Neural cell (in vitro differentiated cells): ENCODE results near the gene IBTK.

Experiments
- EP300 ChIP-seq: fragments of 450-650 bp; conservative IDR thresholded peaks from 2 replicates; pipeline ENCODE4 v1.6.1; 2014; ENCODE audit warnings: antibody characterized with exemption, mild to moderate bottlenecking, moderate library complexity; ENCODE audit not compliant: poor library complexity, severe bottlenecking
- EZH2 ChIP-seq: fragments of 200-600, 300-800 bp; shearing (Covaris generic), sonication (generic); IDR thresholded peaks from 2 replicates; pipeline ENCODE4 v1.6.1; 2014; ENCODE audit warnings: antibody characterized with exemption, low read length, borderline replicate concordance, mild to moderate bottlenecking; ENCODE audit not compliant: insufficient read depth, poor library complexity, severe bottlenecking
- MXI1 ChIP-seq: fragments of 450-650 bp; conservative IDR thresholded peaks from 2 replicates; pipeline ENCODE4 v1.6.1; 2014; ENCODE audit warnings: antibody characterized with exemption, mild to moderate bottlenecking; ENCODE audit not compliant: poor library complexity, severe bottlenecking
- POLR2AphosphoS5 ChIP-seq: IDR thresholded peaks from 2 replicates; pipeline ENCODE4 v1.6.1; 2012
- RAD21 ChIP-seq: fragments of 450-650 bp; conservative IDR thresholded peaks from 2 replicates; pipeline ENCODE4 v1.6.1; 2014; ENCODE audit warnings: antibody characterized with exemption, mild to moderate bottlenecking, moderate library complexity
- SMC3 ChIP-seq: fragments of 450-650 bp; conservative IDR thresholded peaks from 2 replicates; pipeline ENCODE4 v1.6.1; 2014; ENCODE audit warnings: antibody characterized with exemption, mild to moderate bottlenecking, moderate library complexity; ENCODE audit not compliant: poor library complexity
- TAF1 ChIP-seq: IDR thresholded peaks from 2 replicates; pipeline ENCODE4 v1.6.1; 2012; ENCODE audit warnings: low read depth
- TF ChIP-seq, protein P1 (sequence below): IDR thresholded peaks from 2 replicates; pipeline ENCODE4 v1.6.1; 2012; ENCODE audit warnings: borderline replicate concordance
- TF ChIP-seq, protein P2 (sequence below): fragments of 450-650 bp; IDR thresholded peaks from 2 replicates; pipeline ENCODE4 v1.5.1; 2014; ENCODE audit warnings: antibody characterized with exemption, mild to moderate bottlenecking, moderate library complexity; ENCODE audit not compliant: poor library complexity, severe bottlenecking

DNA sequence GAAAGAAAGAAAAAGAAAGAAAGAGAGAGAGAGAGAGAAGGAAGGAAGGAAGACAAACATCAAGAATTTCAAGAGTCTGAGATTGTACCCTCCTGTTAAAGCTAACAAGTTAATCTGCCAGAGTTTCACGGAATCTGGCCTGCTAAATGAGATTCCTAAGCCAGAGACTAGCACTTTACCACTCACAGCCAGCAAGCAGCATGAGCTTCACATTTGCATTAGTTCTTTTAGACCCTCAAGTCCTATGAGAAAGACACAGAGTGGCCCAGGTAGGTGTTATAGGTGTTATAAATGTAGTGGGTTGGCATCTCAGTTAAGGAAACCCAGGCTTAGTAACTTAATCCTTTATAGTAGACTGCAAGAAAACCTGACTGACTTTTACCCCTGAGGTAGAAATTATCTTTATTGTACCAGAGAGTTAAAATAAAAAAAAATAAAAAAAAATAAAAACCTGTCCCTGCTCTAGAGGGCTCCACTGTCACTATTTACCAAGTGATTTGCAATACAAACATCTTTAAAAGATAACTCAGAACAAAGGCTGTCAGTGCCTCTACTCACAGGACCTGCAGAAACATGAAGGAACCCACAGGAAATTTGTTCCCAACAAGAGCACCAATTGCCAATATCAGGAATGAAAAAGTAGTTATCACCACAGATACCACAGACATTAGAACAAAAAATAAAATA, 9.7 kb upstream of the IBTK start:
- no peak for TF ChIP-seq EZH2
- TF ChIP-seq, protein P1, sequence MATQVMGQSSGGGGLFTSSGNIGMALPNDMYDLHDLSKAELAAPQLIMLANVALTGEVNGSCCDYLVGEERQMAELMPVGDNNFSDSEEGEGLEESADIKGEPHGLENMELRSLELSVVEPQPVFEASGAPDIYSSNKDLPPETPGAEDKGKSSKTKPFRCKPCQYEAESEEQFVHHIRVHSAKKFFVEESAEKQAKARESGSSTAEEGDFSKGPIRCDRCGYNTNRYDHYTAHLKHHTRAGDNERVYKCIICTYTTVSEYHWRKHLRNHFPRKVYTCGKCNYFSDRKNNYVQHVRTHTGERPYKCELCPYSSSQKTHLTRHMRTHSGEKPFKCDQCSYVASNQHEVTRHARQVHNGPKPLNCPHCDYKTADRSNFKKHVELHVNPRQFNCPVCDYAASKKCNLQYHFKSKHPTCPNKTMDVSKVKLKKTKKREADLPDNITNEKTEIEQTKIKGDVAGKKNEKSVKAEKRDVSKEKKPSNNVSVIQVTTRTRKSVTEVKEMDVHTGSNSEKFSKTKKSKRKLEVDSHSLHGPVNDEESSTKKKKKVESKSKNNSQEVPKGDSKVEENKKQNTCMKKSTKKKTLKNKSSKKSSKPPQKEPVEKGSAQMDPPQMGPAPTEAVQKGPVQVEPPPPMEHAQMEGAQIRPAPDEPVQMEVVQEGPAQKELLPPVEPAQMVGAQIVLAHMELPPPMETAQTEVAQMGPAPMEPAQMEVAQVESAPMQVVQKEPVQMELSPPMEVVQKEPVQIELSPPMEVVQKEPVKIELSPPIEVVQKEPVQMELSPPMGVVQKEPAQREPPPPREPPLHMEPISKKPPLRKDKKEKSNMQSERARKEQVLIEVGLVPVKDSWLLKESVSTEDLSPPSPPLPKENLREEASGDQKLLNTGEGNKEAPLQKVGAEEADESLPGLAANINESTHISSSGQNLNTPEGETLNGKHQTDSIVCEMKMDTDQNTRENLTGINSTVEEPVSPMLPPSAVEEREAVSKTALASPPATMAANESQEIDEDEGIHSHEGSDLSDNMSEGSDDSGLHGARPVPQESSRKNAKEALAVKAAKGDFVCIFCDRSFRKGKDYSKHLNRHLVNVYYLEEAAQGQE: no peak
- TF ChIP-seq, protein P2, sequence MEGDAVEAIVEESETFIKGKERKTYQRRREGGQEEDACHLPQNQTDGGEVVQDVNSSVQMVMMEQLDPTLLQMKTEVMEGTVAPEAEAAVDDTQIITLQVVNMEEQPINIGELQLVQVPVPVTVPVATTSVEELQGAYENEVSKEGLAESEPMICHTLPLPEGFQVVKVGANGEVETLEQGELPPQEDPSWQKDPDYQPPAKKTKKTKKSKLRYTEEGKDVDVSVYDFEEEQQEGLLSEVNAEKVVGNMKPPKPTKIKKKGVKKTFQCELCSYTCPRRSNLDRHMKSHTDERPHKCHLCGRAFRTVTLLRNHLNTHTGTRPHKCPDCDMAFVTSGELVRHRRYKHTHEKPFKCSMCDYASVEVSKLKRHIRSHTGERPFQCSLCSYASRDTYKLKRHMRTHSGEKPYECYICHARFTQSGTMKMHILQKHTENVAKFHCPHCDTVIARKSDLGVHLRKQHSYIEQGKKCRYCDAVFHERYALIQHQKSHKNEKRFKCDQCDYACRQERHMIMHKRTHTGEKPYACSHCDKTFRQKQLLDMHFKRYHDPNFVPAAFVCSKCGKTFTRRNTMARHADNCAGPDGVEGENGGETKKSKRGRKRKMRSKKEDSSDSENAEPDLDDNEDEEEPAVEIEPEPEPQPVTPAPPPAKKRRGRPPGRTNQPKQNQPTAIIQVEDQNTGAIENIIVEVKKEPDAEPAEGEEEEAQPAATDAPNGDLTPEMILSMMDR: no peak
- no peak for TF ChIP-seq TAF1
- TF ChIP-seq EP300: no peak
- no peak for TF ChIP-seq MXI1
- no peak for TF ChIP-seq POLR2AphosphoS5
- TF ChIP-seq SMC3: no peak
- TF ChIP-seq RAD21: no peak
